Measurements from ENCODE around the gene PAXX. TPM values are rescaled to one million over a fixed set of nuclear protein-coding genes. Genes with fewer than 3 reads are reported as not detected.

Gene PAXX
- total and polyA plus RNA-seq, 9 of the 15 experiments (the other 6 are each of a cell fraction or from before 2014, with no cell fraction given): 1.2 to 175 (median 38.5) TPM

DNA sequence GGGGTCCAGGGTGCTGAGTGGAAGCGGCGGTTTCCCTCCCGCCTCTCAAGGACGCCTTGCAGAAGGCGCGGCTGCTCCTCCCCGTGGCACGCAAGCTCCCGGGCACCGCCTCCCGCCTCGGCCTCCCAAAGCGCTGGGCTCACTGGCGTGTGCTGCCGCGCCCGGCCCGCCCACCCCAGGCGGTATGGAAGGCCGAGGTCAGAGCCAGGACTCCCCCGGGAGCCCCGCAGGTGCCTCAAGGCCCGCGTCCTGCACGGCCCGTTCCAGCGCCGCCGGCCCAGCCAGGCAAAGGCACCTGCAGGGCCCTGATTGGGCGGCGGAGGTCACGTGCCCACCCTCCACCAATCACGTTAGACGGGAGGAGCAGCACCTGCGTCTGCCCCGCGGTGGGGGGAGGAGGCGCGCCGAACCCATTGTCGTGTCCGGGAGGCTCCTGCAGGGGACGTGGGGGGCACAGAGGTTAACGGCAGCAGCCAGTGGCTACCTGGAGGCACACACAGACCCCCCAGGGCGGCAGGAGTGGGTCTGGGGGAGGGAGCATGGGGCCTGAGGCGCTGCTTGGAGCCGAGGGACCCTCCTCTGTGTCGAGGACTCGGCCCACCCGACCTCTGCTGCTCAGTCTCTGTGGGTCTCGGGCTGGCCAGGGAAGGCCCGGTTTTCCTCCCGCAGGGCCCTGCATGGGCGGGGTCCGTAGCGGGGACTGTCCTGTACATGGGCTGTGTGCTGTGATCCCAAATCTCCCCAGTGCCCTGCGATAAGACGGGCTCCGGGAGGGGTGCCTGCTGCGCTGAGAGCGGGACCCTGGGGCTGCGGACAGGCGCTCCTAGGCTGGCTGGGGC is 42.2 kb upstream of the PAXX start (continued):
- TF ChIP-seq, protein P1, sequence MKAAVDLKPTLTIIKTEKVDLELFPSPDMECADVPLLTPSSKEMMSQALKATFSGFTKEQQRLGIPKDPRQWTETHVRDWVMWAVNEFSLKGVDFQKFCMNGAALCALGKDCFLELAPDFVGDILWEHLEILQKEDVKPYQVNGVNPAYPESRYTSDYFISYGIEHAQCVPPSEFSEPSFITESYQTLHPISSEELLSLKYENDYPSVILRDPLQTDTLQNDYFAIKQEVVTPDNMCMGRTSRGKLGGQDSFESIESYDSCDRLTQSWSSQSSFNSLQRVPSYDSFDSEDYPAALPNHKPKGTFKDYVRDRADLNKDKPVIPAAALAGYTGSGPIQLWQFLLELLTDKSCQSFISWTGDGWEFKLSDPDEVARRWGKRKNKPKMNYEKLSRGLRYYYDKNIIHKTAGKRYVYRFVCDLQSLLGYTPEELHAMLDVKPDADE (conservative IDR thresholded peaks at IDR 0.05; ENCODE audit: control insufficient read depth, low read depth, low read length): no peak
- TF ChIP-seq ZFPM2 (CRISPR knock-in tag; IDR thresholded peaks at IDR 0.05) (no peak), KDM5B (IDR thresholded peaks at IDR 0.05; ENCODE audit: insufficient replicate concordance, low read depth, low read length) (peak; percentile 71), HNRNPH1 (optimal IDR thresholded peaks at IDR 0.05; ENCODE audit: low read depth, low read length) (no peak), CEBPB (tag; IDR thresholded peaks at IDR 0.05) (no peak), ETV1 (tag; conservative IDR thresholded peaks at IDR 0.05; ENCODE audit: low read depth) (no peak), ZNF668 (CRISPR knock-in tag; IDR thresholded peaks at IDR 0.05) (no peak), HLTF (IDR thresholded peaks at IDR 0.05) (no peak), MAFK (IDR thresholded peaks at IDR 0.05; ENCODE audit: low read length) (no peak), TEAD4 (IDR thresholded peaks at IDR 0.05; ENCODE audit: low read length) (no peak), TEAD4 (CRISPR knock-in tag; IDR thresholded peaks at IDR 0.05; ENCODE audit: borderline replicate concordance) (no peak), MEIS2 (IDR thresholded peaks at IDR 0.05; ENCODE audit: partially characterized antibody) (no peak), ELF2 (CRISPR knock-in tag; IDR thresholded peaks at IDR 0.05) (no peak), ZNF583 (CRISPR knock-in tag; IDR thresholded peaks at IDR 0.05) (no peak)
- TF ChIP-seq, protein P2, sequence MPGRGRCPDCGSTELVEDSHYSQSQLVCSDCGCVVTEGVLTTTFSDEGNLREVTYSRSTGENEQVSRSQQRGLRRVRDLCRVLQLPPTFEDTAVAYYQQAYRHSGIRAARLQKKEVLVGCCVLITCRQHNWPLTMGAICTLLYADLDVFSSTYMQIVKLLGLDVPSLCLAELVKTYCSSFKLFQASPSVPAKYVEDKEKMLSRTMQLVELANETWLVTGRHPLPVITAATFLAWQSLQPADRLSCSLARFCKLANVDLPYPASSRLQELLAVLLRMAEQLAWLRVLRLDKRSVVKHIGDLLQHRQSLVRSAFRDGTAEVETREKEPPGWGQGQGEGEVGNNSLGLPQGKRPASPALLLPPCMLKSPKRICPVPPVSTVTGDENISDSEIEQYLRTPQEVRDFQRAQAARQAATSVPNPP (IDR thresholded peaks at IDR 0.05; ENCODE audit: borderline replicate concordance, insufficient read depth, insufficient read length): no peak
- TF ChIP-seq, protein P3, sequence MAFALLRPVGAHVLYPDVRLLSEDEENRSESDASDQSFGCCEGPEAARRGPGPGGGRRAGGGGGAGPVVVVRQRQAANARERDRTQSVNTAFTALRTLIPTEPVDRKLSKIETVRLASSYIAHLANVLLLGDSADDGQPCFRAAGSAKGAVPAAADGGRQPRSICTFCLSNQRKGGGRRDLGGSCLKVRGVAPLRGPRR (CRISPR knock-in tag; IDR thresholded peaks at IDR 0.05): no peak
- TF ChIP-seq, protein P4, sequence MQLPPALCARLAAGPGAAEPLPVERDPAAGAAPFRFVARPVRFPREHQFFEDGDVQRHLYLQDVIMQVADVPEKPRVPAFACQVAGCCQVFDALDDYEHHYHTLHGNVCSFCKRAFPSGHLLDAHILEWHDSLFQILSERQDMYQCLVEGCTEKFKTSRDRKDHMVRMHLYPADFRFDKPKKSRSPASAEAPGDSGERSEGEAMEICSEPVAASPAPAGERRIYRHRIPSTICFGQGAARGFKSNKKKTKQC (CRISPR knock-in tag; IDR thresholded peaks at IDR 0.05): no peak
- TF ChIP-seq, protein P5, sequence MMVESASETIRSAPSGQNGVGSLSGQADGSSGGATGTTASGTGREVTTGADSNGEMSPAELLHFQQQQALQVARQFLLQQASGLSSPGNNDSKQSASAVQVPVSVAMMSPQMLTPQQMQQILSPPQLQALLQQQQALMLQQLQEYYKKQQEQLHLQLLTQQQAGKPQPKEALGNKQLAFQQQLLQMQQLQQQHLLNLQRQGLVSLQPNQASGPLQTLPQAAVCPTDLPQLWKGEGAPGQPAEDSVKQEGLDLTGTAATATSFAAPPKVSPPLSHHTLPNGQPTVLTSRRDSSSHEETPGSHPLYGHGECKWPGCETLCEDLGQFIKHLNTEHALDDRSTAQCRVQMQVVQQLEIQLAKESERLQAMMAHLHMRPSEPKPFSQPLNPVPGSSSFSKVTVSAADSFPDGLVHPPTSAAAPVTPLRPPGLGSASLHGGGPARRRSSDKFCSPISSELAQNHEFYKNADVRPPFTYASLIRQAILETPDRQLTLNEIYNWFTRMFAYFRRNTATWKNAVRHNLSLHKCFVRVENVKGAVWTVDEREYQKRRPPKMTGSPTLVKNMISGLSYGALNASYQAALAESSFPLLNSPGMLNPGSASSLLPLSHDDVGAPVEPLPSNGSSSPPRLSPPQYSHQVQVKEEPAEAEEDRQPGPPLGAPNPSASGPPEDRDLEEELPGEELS (CRISPR knock-in tag; IDR thresholded peaks at IDR 0.05; ENCODE audit: borderline replicate concordance): no peak
- TF ChIP-seq, protein P6, sequence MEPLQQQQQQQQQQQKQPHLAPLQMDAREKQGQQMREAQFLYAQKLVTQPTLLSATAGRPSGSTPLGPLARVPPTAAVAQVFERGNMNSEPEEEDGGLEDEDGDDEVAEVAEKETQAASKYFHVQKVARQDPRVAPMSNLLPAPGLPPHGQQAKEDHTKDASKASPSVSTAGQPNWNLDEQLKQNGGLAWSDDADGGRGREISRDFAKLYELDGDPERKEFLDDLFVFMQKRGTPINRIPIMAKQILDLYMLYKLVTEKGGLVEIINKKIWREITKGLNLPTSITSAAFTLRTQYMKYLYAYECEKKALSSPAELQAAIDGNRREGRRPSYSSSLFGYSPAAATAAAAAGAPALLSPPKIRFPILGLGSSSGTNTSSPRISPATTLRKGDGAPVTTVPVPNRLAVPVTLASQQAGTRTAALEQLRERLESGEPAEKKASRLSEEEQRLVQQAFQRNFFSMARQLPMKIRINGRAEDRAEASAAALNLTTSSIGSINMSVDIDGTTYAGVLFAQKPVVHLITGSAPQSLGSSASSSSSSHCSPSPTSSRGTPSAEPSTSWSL (CRISPR knock-in tag; IDR thresholded peaks at IDR 0.05; ENCODE audit: borderline replicate concordance): no peak

All from K562 (cell line).